H1 (cell line): ENCODE data around the gene SAA1. TPM values are rescaled to one million over a fixed set of nuclear protein-coding genes. Genes with fewer than 3 reads are reported as not detected.

ENCODE experiments used
- CTCF ChIA-PET: fragments of 300-600 bp; sonication (Branson Sonifier 250); formaldehyde crosslinking; loops from one replicate; lab custom pipeline; 2021; ENCODE audit not compliant: partially characterized antibody; lab: Charles Lee
- POLR2A ChIA-PET: fragments of 300-600 bp; sonication (Branson Sonifier 250); formaldehyde crosslinking; loops from one replicate; lab custom pipeline; 2021; ENCODE audit warnings: inconsistent platforms; ENCODE audit not compliant: partially characterized antibody; lab: Charles Lee
- DNase-seq, 2 experiments: peaks; one replicate each; pipeline versions ENCODE4 v3.0.0 to v3.0.0-alpha.2; 2010 to 2022; ENCODE audit warnings: low spot score in 2 of 2, low read depth in 1 of 2, mixed read lengths in 1 of 2
- FAIRE-seq: peaks from 2 replicates; lab custom pipeline; 2011; peaks lifted over from hg19 to GRCh38; lab: Jason Lieb, UNC
- H2AFZ ChIP-seq: 2 replicates; pipeline ENCODE4 v1.8.1; 2012; ENCODE audit warnings: low read length, inconsistent platforms
- H2AK5ac ChIP-seq: 2 replicates; pipeline ENCODE4 v1.6.1; 2013; ENCODE audit warnings: low read depth, low read length
- H2BK120ac ChIP-seq: replicated peaks from 2 replicates; pipeline ENCODE3; 2013; ENCODE audit warnings: low read depth, low read length, inconsistent platforms
- H2BK12ac ChIP-seq: 2 replicates; pipeline ENCODE4 v1.6.1; 2013; ENCODE audit warnings: low read depth, low read length
- H2BK15ac ChIP-seq: 2 replicates; pipeline ENCODE4 v1.6.1; 2013; ENCODE audit warnings: low read length
- H2BK20ac ChIP-seq: 2 replicates; pipeline ENCODE4 v1.6.1; 2013; ENCODE audit warnings: low read length
- H2BK5ac ChIP-seq: 2 replicates; pipeline ENCODE4 v1.6.1; 2013; ENCODE audit warnings: low read depth, low read length
- H3K14ac ChIP-seq: 2 replicates; pipeline ENCODE4 v1.6.1; 2013; ENCODE audit warnings: inconsistent platforms; ENCODE audit not compliant: insufficient read length
- H3K18ac ChIP-seq: 2 replicates; pipeline ENCODE4 v1.6.1; 2013; ENCODE audit warnings: low read length; ENCODE audit errors: extremely low read depth
- H3K23ac ChIP-seq: 2 replicates; pipeline ENCODE4 v1.6.1; 2013; ENCODE audit warnings: inconsistent platforms; ENCODE audit not compliant: insufficient read length
- H3K23me2 ChIP-seq: 2 replicates; pipeline ENCODE4 v1.6.1; 2013; ENCODE audit warnings: low read depth, low read length
- H3K27ac ChIP-seq: 2 replicates; pipeline ENCODE4 v1.6.1; 2011; ENCODE audit warnings: low read depth, low read length, inconsistent platforms
- H3K27me3 ChIP-seq, 4 experiments: replicated peaks in 1 of 4; 1 replicate in 1 of 4; 2 replicates in 3 of 4; pipeline versions ENCODE4 v1.6.1 to v1.8.1; 2011 to 2013; ENCODE audit warnings: low read length in 3 of 4, mild to moderate bottlenecking in 3 of 4, inconsistent platforms in 2 of 4, mixed read lengths in 2 of 4, moderate library complexity in 1 of 4; ENCODE audit not compliant: control insufficient read depth in 3 of 4, insufficient read depth in 3 of 4; ENCODE audit errors: extremely low read depth in 1 of 4
- H3K36me3 ChIP-seq, 4 experiments: 2 replicates each; pipeline versions ENCODE4 v1.6.1 to v1.8.1; 2011 to 2013; ENCODE audit warnings: mild to moderate bottlenecking in 4 of 4, low read length in 3 of 4, moderate library complexity in 2 of 4, control low read depth in 1 of 4, inconsistent platforms in 1 of 4; ENCODE audit not compliant: insufficient read depth in 4 of 4, control insufficient read depth in 2 of 4
- H3K4ac ChIP-seq: replicated peaks from 2 replicates; pipeline ENCODE3; 2013; ENCODE audit warnings: low read length, low read depth, mixed read lengths, inconsistent platforms; ENCODE audit not compliant: insufficient read length
- H3K4me1 ChIP-seq, 4 experiments: replicated peaks in 1 of 4; 1 replicate in 1 of 4; 2 replicates in 3 of 4; pipeline versions ENCODE4 v1.6.1 to v1.8.1; 2011 to 2013; ENCODE audit warnings: low read length in 3 of 4, inconsistent platforms in 2 of 4, mixed read lengths in 1 of 4; ENCODE audit not compliant: insufficient read depth in 4 of 4, control insufficient read depth in 3 of 4
- H3K4me2 ChIP-seq, 2 experiments: 2 replicates each; pipeline versions ENCODE4 v1.6.1 to v1.8.1; 2011 to 2013; ENCODE audit warnings: low read depth in 2 of 2, low read length in 2 of 2, control low read depth in 1 of 2, inconsistent platforms in 1 of 2, mild to moderate bottlenecking in 1 of 2; ENCODE audit not compliant: insufficient read depth in 1 of 2
- H3K4me3 ChIP-seq, 4 experiments: fragments of 200-600, 300-600 bp in 1 of 4; sonication (generic), shearing (Covaris generic), sonication (Bioruptor Twin) in 1 of 4; 2 replicates each; pipeline versions ENCODE4 v1.5.1 to v1.8.1; 2011 to 2016; ENCODE audit warnings: low read length in 4 of 4, low read depth in 3 of 4, control low read depth in 2 of 4, inconsistent platforms in 2 of 4, mild to moderate bottlenecking in 2 of 4, mixed read lengths in 1 of 4, moderate library complexity in 1 of 4; ENCODE audit not compliant: insufficient read depth in 2 of 4; ENCODE audit errors: extremely low read depth in 1 of 4
- H3K56ac ChIP-seq: replicated peaks from 2 replicates; pipeline ENCODE3; 2013; ENCODE audit warnings: low read depth, mild to moderate bottlenecking, mixed read lengths, low read length, inconsistent platforms; ENCODE audit not compliant: insufficient read length
- H3K79me1 ChIP-seq: 2 replicates; pipeline ENCODE4 v1.6.1; 2013; ENCODE audit warnings: low read depth, low read length, control low read depth
- H3K79me2 ChIP-seq, 2 experiments: 2 replicates each; pipeline versions ENCODE4 v1.6.1 to v1.8.1; 2012 to 2013; ENCODE audit warnings: low read length in 2 of 2, mild to moderate bottlenecking in 2 of 2, inconsistent platforms in 1 of 2; ENCODE audit not compliant: insufficient read depth in 2 of 2, control insufficient read depth in 1 of 2
- H3K9ac ChIP-seq, 4 experiments: replicated peaks in 1 of 4; 1 replicate in 1 of 4; 2 replicates in 3 of 4; pipeline versions ENCODE4 v1.6.1 to v1.8.1; 2011 to 2013; ENCODE audit warnings: low read depth in 3 of 4, low read length in 3 of 4, control low read depth in 2 of 4, mild to moderate bottlenecking in 2 of 4, moderate library complexity in 2 of 4, inconsistent platforms in 1 of 4; ENCODE audit errors: extremely low read depth in 1 of 4
- H3K9me3 ChIP-seq, 2 experiments: 2 replicates each; pipeline versions ENCODE4 v1.6.1 to v1.8.1; 2012 to 2013; ENCODE audit warnings: mild to moderate bottlenecking in 2 of 2, moderate library complexity in 2 of 2, control low read depth in 1 of 2, inconsistent platforms in 1 of 2, low read depth in 1 of 2, low read length in 1 of 2, mixed read lengths in 1 of 2; ENCODE audit not compliant: insufficient read depth in 2 of 2
- H4K20me1 ChIP-seq, 2 experiments: replicated peaks in 1 of 2; 2 replicates each; pipeline versions ENCODE3 to v1.8.1; 2011 to 2013; ENCODE audit warnings: inconsistent platforms in 2 of 2, low read length in 2 of 2, mild to moderate bottlenecking in 1 of 2; ENCODE audit not compliant: insufficient read depth in 2 of 2, control insufficient read depth in 1 of 2
- H4K5ac ChIP-seq: 2 replicates; pipeline ENCODE4 v1.6.1; 2013; ENCODE audit warnings: low read length, low read depth, mixed read lengths, inconsistent platforms; ENCODE audit not compliant: insufficient read length
- H4K8ac ChIP-seq: 2 replicates; pipeline ENCODE4 v1.8.0; 2013; ENCODE audit warnings: mild to moderate bottlenecking, moderate library complexity, low read length, inconsistent platforms; ENCODE audit not compliant: insufficient read depth; ENCODE audit errors: extremely low read depth
- H4K91ac ChIP-seq: replicated peaks from 2 replicates; pipeline ENCODE3; 2013; ENCODE audit warnings: low read length, mixed read lengths, inconsistent platforms; ENCODE audit not compliant: insufficient read length
- CHD2 ChIP-seq: IDR thresholded peaks from 2 replicates; pipeline ENCODE4 v1.6.1; 2012; ENCODE audit warnings: low read length, improper control_type of control experiment
- E2F6 ChIP-seq: IDR thresholded peaks from 2 replicates; pipeline ENCODE4 v1.6.1; 2012; ENCODE audit warnings: inconsistent platforms
- RAD21 ChIP-seq, 2 experiments: IDR thresholded peaks in 1 of 2; conservative IDR thresholded peaks in 1 of 2; 2 replicates each; pipeline ENCODE4 v1.6.1; 2011; ENCODE audit warnings: low read depth in 2 of 2, low read length in 2 of 2, improper control_type of control experiment in 1 of 2, inconsistent platforms in 1 of 2, mild to moderate bottlenecking in 1 of 2, moderate library complexity in 1 of 2
- WGBS, 2 experiments: shearing (Covaris generic) in 1 of 2; methylation state at CpG; one replicate each; pipeline versions ENCODE4 v1.1.6 to v1.1.7; 2013 to 2015; ENCODE audit warnings: low lambda C conversion rate in 2 of 2, mixed read lengths in 2 of 2, inconsistent platforms in 1 of 2, low coverage in 1 of 2, missing lambda C conversion rate in 1 of 2; ENCODE audit not compliant: insufficient replicate concordance in 2 of 2, insufficient coverage in 1 of 2, insufficient read length in 1 of 2; ENCODE audit errors: extremely low coverage in 1 of 2, missing lambda C conversion rate in 1 of 2; 5-methylcytosine and 5-hydroxymethylcytosine counted together
- polyA plus RNA-seq, 7 experiments: library from polyadenylated mRNA; depleted of rRNA in 3 of 7; stranded (reverse) in 5 of 7; unstranded in 2 of 7; fragments of >200 nt in 5 of 7; fragments of 200-250 nt in 2 of 7; gene quantifications; 1 replicate in 5 of 7; 2 replicates in 1 of 7; 4 replicates in 1 of 7; pipeline versions ENCODE4 v1.2.1 to v1.2.3, GENCODE V29; 2011 to 2013; ENCODE audit warnings: missing spikeins in 2 of 7, mixed read lengths in 2 of 7
- total RNA-seq: library from RNA; stranded (reverse); fragmentation: NEBNext Ultra II Directional; extraction: Animal tissue kit (Norgen Biotek cat#: 25700); gene quantifications from 2 replicates; pipeline ENCODE4 v1.2.1, GENCODE V29; 2021

SAA1 gene
- total and polyA plus RNA-seq, 2 of the 8 experiments (the other 6 are each of a cell fraction or from before 2014, with no cell fraction given) = 0.41 TPM; not detected in 1

- DNase-seq (no peak), FAIRE-seq (no peak)
- TF ChIP-seq CHD2 (no peak), E2F6 (no peak), RAD21 (IDR thresholded peaks at IDR 0.05 in 1 of 2, conservative IDR thresholded peaks at IDR 0.05 in 1 of 2; ENCODE audit: low read depth in 2 of 2, low read length in 2 of 2) (no peak)
- H3K4ac ChIP-seq = no peak overlapping the region
- no peak overlapping the region for H2BK15ac ChIP-seq
- no peak overlapping the region for H2AFZ ChIP-seq
- no peak overlapping the region for H3K14ac ChIP-seq
- no peak overlapping the region for H2BK120ac ChIP-seq
- no peak overlapping the region for H4K91ac ChIP-seq
- no peaks in the 10 kb centered on the region; the same call in 1 of the 2 replicates for H3K23me2 ChIP-seq
- no peak overlapping the region for H3K4me2 ChIP-seq
- peaks cover 0 to 9% (median 4%) of the 10 kb centered on the region in 4 experiments; a peak in 6 of 8 replicates for H3K36me3 ChIP-seq
- H3K4me3 ChIP-seq = no peak overlapping the region
- no peaks in the 10 kb centered on the region for H3K9me3 ChIP-seq
- H3K79me1 ChIP-seq = peaks cover 12% of the 10 kb centered on the region; the same call in 1 of the 2 replicates
- WGBS, 2 experiments = 93% methylated on average over 2 of the region's 2 CpGs; no CpG with 5 or more reads in 1 of the 2 experiments
- no peak overlapping the region for H3K56ac ChIP-seq
- H2BK12ac ChIP-seq = no peak overlapping the region
- H4K20me1 ChIP-seq = peaks cover 0 to 2% of the 10 kb centered on the region in 2 experiments
- H3K23ac ChIP-seq = no peak overlapping the region
- H3K27ac ChIP-seq = no peak overlapping the region
- peaks cover 3 to 66% of the 10 kb centered on the region in 2 experiments; a peak in 3 of 4 replicates for H3K79me2 ChIP-seq
- H4K5ac ChIP-seq = no peak overlapping the region
- H2BK20ac ChIP-seq = no peak overlapping the region
- ChIA-PET POLR2A (no interaction called here), CTCF (interaction anchor here (0.6 to 1.4 kb wide), 5 partner anchors 106 to 406 kb away, joined by 3 to 5 read pairs (median 4); no protein-coding TSS in a partner anchor)
- no peak overlapping the region for H2AK5ac ChIP-seq
- no peak overlapping the region for H4K8ac ChIP-seq
- H2BK5ac ChIP-seq = no peak overlapping the region
- no peak overlapping the region for H3K18ac ChIP-seq
- no peaks in the 10 kb centered on the region for H3K27me3 ChIP-seq
- H3K4me1 ChIP-seq = no peaks in the 10 kb centered on the region
- no peak overlapping the region for H3K9ac ChIP-seq
Measured at GRCh38 chr11:18315893-18316292, 49.8 kb downstream of the SAA1 start.
